Lower leg skin (tissue), 3 donors: ENCODE data around the gene PCF11.

ENCODE experiments used
- CTCF ChIP-seq, 3 donors: fragments of 450-650 bp; IDR thresholded peaks; one replicate each; pipeline ENCODE4 v1.5.1; 2016; ENCODE audit warnings: antibody characterized with exemption in 3 of 3, mild to moderate bottlenecking in 3 of 3, moderate library complexity in 2 of 3
- POLR2A ChIP-seq, 2 donors: fragments of 450-650 bp; IDR thresholded peaks; one replicate each; pipeline ENCODE4 v1.6.1; 2016 to 2017; ENCODE audit warnings: antibody characterized with exemption in 2 of 2, mild to moderate bottlenecking in 1 of 2, moderate library complexity in 1 of 2

DNA sequence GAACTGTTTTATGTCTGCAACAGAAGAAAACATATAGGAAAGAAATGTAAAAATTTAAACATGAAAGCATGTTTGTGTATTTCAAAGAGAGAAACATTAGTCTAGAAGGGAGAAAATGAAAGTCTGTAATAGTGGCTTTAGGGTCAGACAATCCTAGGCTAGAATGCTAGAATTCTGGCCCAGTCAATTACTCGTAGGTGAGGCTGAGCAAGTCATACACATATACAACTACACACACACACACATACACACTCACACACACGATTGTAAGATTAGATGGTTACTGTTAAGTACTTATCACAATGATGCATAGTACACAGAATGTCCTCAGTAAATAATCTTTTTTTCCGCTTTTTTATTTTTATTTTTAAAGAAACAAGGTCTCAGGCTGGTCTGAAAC is 37.7 kb upstream of the PCF11 start:
- TF ChIP-seq CTCF (IDR thresholded peaks at IDR 0.05) (no peak), POLR2A (IDR thresholded peaks at IDR 0.05) (no peak)
